ENCODE results near the gene KRT75.

Gene KRT75

DNA sequence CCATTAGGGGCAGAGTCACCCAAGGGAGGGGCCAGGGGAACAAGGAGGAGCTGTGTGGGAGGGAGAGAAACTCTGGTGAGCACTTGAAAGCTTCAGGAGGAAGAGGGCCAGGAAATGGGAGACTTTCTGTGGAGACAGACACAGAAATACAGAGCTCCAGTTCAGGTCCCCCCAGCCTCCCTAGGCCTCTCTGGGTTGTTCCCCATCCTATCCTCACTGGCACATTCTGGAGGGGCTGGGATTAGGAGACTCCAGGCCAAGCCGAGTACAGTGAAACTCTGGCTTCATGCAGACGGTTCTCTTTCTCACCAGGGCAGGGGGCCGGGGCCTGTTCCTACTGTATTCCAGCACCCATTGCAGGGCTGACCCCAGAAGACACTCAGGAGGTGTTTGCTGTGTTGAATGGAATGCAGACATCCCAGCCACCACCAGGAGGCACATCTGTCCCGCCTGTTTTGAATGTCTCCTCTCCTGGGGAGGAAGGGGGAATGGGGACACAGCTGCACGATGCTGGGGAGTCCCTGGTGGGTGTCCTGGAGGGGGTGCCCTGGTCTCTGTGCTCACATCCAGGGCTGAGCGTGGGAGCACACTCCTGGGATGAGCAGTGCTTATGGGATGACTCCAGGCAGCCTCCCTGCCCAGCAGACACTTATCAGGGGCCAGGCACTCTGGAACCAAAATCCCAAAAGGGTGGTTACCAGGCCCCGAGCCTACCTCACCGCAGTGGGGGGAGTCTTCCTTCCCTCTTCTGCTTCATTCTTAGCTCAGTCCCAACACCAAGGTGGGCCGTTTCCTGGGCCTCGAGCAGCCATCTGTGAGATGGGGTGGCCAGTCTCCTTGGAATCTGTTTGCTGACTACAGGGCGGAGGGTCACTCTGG, 43.2 kb downstream of the KRT75 start:
- DNase-seq, result no peak

DNA sequence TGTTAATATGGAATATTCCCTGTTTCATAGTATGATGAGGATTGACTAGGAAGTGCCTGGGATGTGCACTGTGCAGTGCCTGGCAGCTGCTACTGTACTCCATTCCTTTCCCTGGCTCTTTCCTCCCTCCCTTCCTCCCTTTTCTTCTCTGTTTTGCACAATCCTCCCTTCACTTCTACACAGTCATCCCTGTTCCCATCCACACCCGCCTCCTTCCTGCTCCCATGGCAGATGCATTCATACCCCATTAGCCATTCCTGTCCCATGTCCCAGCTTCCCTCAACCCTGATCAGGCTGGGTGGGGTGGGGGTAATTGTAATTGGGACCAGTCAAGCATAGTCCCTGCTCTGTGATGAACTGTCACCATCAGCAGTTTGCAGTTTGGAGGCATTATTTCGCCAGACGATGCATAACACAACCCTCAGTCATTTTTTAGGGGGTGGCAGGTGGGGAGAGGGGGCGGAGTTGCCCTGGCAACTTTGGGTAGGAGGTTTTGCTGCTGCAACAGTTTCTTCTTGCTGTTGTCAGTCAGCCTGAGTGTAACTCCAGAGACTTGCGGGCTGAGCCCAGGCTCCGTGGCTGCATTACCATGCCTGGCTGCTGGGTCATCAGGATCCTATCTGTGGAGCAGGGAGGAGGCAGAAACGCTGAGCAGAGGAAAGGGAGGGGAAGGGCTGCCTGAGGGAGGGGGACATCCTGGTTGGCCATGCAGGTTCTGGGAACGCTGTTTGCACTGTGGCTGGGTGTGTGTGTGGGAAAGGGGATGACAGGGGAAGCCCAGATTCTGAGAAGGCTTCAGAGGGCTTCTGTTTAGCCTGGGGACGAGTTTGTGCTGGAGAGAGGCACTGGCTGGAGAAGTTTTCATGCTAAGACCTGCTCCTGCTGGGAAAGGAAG, 44.6 kb downstream of the KRT75 start:
- no peak for DNase-seq

DNA sequence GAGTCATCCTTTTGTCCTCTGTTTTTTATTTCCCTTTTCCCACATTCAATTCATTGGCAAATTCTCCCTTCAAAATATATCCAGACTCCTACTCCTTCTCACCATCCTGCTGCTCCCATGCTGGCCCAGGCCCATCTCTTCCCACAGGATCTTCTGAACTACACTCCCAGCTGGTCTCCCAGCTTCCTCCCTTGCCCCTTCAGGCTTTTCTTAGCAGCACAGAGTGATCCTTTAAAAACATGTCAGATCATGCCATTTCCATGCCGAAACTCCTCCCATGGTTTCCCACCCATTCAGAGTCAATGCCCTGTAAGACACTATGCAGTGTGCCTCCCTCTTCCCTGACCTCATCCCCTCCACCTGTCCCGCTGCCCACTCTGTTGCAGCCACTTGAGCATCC, 46.3 kb downstream of the KRT75 start:
- no peak for DNase-seq

DNA sequence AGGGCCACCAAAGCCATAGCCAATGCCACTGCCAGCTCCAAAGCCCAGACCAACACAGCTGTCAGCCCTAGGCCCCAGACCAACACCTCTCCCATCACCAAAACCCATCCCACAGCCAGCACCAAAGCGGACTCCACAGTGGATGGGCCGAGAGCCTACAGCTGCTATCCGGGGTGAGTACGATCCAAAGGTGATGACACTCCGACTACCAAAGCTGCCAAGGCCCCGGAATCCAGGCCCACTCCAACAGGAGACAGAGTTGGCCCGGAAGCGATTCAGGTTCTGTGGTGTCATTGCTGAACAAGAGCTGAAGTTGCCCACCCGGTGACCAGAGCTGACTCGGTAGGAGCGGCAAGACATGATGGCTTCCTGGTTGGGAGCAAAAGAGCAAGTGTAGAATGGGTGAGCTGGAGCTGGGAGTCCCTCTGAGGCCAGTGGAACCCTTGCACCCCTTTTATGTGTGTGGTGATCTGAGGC, 48.9 kb downstream of the KRT75 start, which contains the start of gene KRT84:
Gene KRT84, minus strand, starts transcription at position 427 of the 477 bp plus-strand sequence. Its CDS starts 67 bp downstream, at position 360.
- DNase-seq, result no peak

DNA sequence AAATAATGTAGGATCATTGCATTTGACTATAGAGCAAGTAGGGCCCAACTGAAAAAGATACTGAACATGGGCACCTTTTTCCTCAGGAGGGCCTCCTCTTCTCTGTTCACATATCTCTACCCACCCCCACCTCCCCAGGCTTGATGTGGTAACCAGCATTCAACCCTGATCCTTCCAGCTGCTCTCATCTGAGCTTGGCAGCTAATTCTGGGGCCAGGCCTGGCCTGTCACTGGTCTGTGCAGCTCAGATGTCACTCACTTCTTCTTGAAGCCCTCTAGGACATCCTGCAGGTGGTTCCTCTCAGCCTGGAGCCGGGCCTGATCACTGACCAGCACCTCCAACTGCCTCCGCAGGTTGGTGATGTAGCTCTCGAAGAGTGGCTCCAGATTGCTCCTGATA, 50.8 kb downstream of the KRT75 start:
- DNase-seq, result no peak

DNA sequence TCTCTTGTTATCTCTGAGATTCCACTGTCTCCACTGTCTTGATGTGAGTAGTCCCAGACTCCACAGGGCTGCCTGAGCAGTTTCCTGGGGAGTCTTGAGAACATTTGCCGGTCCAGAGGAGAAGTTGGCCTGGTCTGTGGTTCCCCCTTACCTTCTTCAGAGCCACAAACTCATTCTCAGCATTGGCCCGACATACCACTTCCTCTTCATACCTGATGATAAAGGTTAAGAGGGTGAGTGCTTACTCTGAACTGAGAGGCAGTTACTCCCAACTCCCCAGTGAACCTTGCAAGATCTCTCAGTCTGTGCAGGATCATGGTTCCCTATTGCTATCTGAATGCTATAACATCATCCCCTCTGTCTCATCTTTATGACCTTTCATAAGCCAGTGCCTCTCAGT, 51.3 kb downstream of the KRT75 start:
- no peak for DNase-seq

DNA sequence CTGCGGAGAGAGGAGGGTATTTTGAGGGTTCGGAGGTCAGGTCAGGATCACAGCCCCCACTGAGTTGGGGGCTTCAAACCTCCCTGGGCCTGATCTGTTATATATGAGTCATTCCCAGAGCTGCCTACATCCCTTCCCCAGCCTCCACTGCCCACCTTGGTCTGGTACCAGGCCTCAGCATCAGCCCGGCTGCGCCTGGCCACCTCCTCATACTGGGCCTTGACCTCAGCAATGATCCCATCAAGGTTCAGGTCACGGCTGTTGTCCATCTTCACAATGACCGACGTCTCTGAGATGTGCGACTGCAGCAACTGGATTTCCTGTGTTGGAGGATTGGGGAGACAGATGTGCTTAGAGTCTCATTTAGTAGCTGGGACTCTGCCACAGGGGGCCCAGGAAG, 53.0 kb downstream of the KRT75 start:
- no peak for DNase-seq

DNA sequence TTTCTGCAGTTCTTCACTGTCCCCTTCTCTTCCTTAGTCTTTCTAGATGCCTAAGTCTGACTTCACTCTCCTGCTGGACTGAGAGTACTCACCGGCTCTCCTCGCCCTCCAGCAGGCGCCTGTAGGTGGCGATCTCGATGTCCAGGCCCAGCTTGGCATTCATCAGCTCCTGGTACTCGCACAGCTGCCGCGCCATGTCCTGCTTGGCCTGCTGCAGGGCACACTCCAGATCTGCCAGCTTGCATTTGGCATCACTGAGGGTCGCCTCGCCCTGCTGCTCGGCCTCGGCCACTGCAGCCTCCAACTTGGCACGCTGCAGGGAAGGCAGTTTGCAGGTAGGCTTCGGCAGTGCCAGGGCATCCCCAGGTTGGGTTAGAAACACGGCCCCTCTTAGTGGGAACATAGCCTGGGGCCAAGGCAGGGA, 53.9 kb downstream of the KRT75 start:
- no peak for DNase-seq

DNA sequence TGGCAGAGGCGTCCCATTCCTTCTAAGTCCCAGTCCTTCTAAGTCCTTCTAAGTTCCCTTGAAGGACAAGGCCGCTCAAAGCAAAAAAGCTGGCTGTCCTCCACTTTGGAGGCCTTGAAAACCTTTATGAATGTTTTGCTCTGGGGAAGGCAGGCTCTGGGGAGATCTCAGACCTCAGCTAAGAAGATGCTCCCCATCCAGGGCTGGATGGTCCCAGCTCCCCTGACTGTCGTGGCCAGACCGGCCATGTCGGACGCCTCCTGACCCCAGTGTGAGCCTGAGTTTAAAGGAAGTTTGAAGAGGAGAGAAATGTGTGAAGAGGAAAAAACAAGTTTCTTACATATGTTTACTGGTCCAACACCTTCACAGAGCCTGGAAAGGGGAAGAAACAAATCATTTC, 54.6 kb downstream of the KRT75 start:
- DNase-seq, result no peak

DNA sequence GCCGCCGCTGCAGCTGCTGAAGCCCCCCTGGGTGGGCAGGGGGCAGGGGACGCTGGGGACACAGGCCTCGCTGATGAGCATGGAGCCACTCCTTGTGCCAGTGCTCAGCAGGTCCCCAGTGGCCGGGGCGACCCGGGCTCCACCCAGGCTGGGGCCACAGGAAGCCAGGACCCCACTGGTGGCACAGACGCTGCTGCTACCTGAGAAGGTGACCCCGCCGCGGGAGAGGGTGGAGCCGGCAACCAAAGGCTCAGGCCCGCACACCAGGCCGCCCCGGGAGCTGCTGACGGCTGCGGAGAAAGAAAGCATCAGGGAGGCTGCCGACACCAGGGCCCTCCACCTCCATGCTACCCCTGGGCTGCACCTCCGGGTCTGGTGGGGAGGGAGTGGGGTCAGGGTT, 56.1 kb downstream of the KRT75 start:
- no peak for DNase-seq

DNA sequence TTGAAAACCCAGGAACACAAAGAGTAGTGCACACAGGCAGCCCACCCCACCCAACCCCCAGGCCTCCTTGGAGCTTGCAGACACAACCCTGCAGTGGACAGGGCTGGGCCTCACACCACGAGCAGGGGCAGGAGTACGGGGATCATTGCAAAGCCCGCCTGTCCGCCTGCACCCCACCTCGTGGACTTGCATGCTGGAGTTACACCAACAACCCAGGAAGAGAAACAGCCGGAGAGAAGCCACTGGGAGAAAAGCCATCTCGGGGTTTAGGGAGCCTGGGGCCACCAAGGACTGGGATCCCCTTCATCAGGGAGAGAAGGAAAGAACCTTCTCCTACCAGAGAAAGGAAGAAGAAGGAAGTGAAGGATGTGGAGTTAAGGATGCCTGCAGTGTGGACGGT, 56.9 kb downstream of the KRT75 start:
- DNase-seq, result no peak
